Caco-2 (cell line): ENCODE data around the gene DGKB. TPM values are rescaled to one million over a fixed set of nuclear protein-coding genes. Genes with fewer than 3 reads are reported as not detected.

Experiments
- BruUV-seq: library from RNA; stranded (reverse); fragments of 400-500 nt; replicated peaks from 2 replicates; lab custom pipeline; 2021; lab: Mats Ljungman, UMichigan
- CTCF ChIA-PET: fragments of 300-600 bp; sonication (Branson Sonifier 250); formaldehyde crosslinking; loops from one replicate; lab custom pipeline; 2022; ENCODE audit warnings: antibody characterized with exemption; lab: Charles Lee
- POLR2A ChIA-PET: fragments of 300-600 bp; sonication (Branson Sonifier 250); formaldehyde crosslinking; loops from one replicate; lab custom pipeline; 2022; ENCODE audit warnings: antibody characterized with exemption; lab: Charles Lee
- DNase-seq, 2 experiments: peaks; one replicate each; pipeline versions ENCODE4 v3.0.0 to v3.0.0-alpha.2; 2020 to 2022
- H3K27me3 ChIP-seq: replicated peaks from 2 replicates; pipeline ENCODE4 v1.6.0; 2011; ENCODE audit warnings: low read length; ENCODE audit not compliant: control insufficient read depth, insufficient read depth
- H3K36me3 ChIP-seq: 2 replicates; pipeline ENCODE4 v1.5.1; 2011; ENCODE audit warnings: low read length; ENCODE audit not compliant: control insufficient read depth, insufficient read depth
- H3K4me1 ChIP-seq: fragments of 250-450 bp; sonication (Bioruptor Pico); 2 replicates; pipeline ENCODE4 v1.5.1; 2020; ENCODE audit warnings: mild to moderate bottlenecking
- H3K4me3 ChIP-seq: 2 replicates; pipeline ENCODE4 v1.5.1; 2011; ENCODE audit warnings: low read depth, mild to moderate bottlenecking, control low read depth, low read length
- H3K9me3 ChIP-seq: fragments of 250-450 bp; sonication (Bioruptor Pico); 2 replicates; pipeline ENCODE4 v1.5.1; 2020; ENCODE audit warnings: mild to moderate bottlenecking, moderate library complexity
- H3K27ac Mint-ChIP-seq: one replicate; pipeline ENCODE4 v1.8.0; 2022; ENCODE audit warnings: mixed read lengths; ENCODE audit not compliant: unreplicated experiment
- H3K27me3 Mint-ChIP-seq: one replicate; pipeline ENCODE4 v1.8.0; 2022; ENCODE audit warnings: mixed read lengths; ENCODE audit not compliant: insufficient read depth, unreplicated experiment
- H3K36me3 Mint-ChIP-seq: one replicate; pipeline ENCODE4 v1.8.0; 2022; ENCODE audit warnings: mild to moderate bottlenecking, mixed read lengths; ENCODE audit not compliant: insufficient read depth, unreplicated experiment
- H3K4me1 Mint-ChIP-seq: one replicate; pipeline ENCODE4 v1.8.0; 2022; ENCODE audit warnings: low read depth, mixed read lengths; ENCODE audit not compliant: unreplicated experiment
- H3K4me3 Mint-ChIP-seq: one replicate; pipeline ENCODE4 v1.8.0; 2022; ENCODE audit warnings: mild to moderate bottlenecking, moderate library complexity, mixed read lengths; ENCODE audit not compliant: unreplicated experiment
- H3K9me3 Mint-ChIP-seq: one replicate; pipeline ENCODE4 v1.8.0; 2022; ENCODE audit warnings: mixed read lengths; ENCODE audit not compliant: unreplicated experiment
- CTCF ChIP-seq, 2 experiments: fragments of 200-600 bp in 1 of 2; IDR thresholded peaks; 1 replicate in 1 of 2; 2 replicates in 1 of 2; pipeline versions ENCODE4 v1.5.1 to v1.8.0; 2011 to 2022; ENCODE audit warnings: antibody characterized with exemption in 1 of 2, control low read depth in 1 of 2, inconsistent platforms in 1 of 2, low read depth in 1 of 2, low read length in 1 of 2, mild to moderate bottlenecking in 1 of 2, moderate library complexity in 1 of 2; ENCODE audit not compliant: insufficient read depth in 1 of 2, severe bottlenecking in 1 of 2, unreplicated experiment in 1 of 2
- intact Hi-C: fragments of 100-400 bp; cut with micrococcal nuclease; formaldehyde crosslinking; loops from one replicate; pipeline ENCODE4 v1.10.0; 2022; ENCODE audit not compliant: unreplicated experiment
- total RNA-seq: library from RNA; stranded (reverse); gene quantifications from 2 replicates; pipeline ENCODE4 v1.2.3, GENCODE V29; 2022

Gene DGKB
- total RNA-seq, 1 experiment from 2014 or later = 0.39 TPM

GRCh38 chr7:14908697-14909096, 6.1 kb upstream of the DGKB start:
- DNase-seq = no peak
- no TSS peak for BruUV-seq
- Mint-ChIP-seq H3K4me3 (no peak overlapping the region), H3K27me3 (peaks cover 2% of the 10 kb centered on the region), H3K36me3 (no peaks in the 10 kb centered on the region), H3K27ac (no peak overlapping the region), H3K9me3 (no peaks in the 10 kb centered on the region), H3K4me1 (no peaks in the 10 kb centered on the region)
- Histone ChIP-seq H3K4me1 (no peaks in the 10 kb centered on the region), H3K27me3 (no peaks in the 10 kb centered on the region), H3K4me3 (no peak overlapping the region), H3K9me3 (0 out of 2 replicates have a peak, but pooled peaks cover 7% of the 10 kb centered on the region), H3K36me3 (no peaks in the 10 kb centered on the region)
- intact Hi-C loops = no loop called here
- no peak for TF ChIP-seq CTCF (IDR thresholded peaks at IDR 0.05; ENCODE audit: insufficient read depth in 1 of 2, low read depth in 1 of 2, low read length in 1 of 2, severe bottlenecking in 1 of 2, unreplicated experiment in 1 of 2)
- CTCF ChIA-PET = no interaction called here
- POLR2A ChIA-PET = no interaction called here

- H3K36me3 ChIP-seq = no peaks in the 10 kb centered on the region
- no peak for TF ChIP-seq CTCF (IDR thresholded peaks at IDR 0.05; ENCODE audit: insufficient read depth in 1 of 2, low read depth in 1 of 2, low read length in 1 of 2, severe bottlenecking in 1 of 2, unreplicated experiment in 1 of 2)
- Mint-ChIP-seq H3K27ac (no peak overlapping the region), H3K4me3 (no peak overlapping the region), H3K36me3 (no peaks in the 10 kb centered on the region), H3K4me1 (no peaks in the 10 kb centered on the region), H3K27me3 (peaks cover 4% of the 10 kb centered on the region), H3K9me3 (no peaks in the 10 kb centered on the region)
- DNase-seq = no peak
- intact Hi-C loops = no loop called here
- BruUV-seq = no TSS peak
- H3K4me3 ChIP-seq = no peak overlapping the region
- POLR2A ChIA-PET = no interaction called here
- 0 out of 2 replicates have a peak, but pooled peaks cover 7% of the 10 kb centered on the region for H3K9me3 ChIP-seq
- no peaks in the 10 kb centered on the region for H3K27me3 ChIP-seq
- H3K4me1 ChIP-seq = no peaks in the 10 kb centered on the region
- CTCF ChIA-PET = no interaction called here
Measured at GRCh38 chr7:14905764-14906163, 3.2 kb upstream of the DGKB start.

DNA sequence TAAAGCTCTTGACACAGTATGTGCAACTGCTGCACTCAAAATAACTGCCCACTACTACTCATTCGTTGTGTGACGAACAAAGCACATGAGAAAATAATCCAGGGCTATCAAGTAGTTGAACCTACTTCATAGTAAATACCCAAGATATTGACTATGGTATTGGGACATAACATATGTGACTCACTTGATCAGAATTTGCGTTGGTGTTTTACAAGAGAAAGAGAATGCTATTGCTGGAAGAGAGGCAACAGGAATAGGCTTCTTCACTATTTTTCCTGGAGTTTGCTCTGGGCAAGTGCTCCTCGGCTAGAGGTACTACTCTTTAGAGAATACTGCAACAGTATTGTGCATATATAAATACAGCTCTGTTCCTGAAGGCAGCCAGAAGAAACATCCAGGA, 2.5 kb downstream of the DGKB start:
- no peaks in the 10 kb centered on the region for H3K27me3 ChIP-seq
- no peaks in the 10 kb centered on the region for H3K36me3 ChIP-seq
- CTCF ChIA-PET = no interaction called here
- intact Hi-C loops = no loop called here
- H3K27me3 Mint-ChIP-seq = peaks cover 6% of the 10 kb centered on the region
- no peak overlapping the region for H3K4me3 Mint-ChIP-seq
- no peak for DNase-seq
- no peaks in the 10 kb centered on the region for H3K36me3 Mint-ChIP-seq
- no peaks in the 10 kb centered on the region for H3K4me1 Mint-ChIP-seq
- no peak overlapping the region for H3K4me3 ChIP-seq
- no peak overlapping the region for H3K27ac Mint-ChIP-seq
- TF ChIP-seq CTCF (IDR thresholded peaks at IDR 0.05; ENCODE audit: insufficient read depth in 1 of 2, low read depth in 1 of 2, low read length in 1 of 2, severe bottlenecking in 1 of 2, unreplicated experiment in 1 of 2) = no peak
- BruUV-seq = no TSS peak
- 0 out of 2 replicates have a peak, but pooled peaks cover 3% of the 10 kb centered on the region for H3K9me3 ChIP-seq
- no peaks in the 10 kb centered on the region for H3K9me3 Mint-ChIP-seq
- POLR2A ChIA-PET = no interaction called here
- no peaks in the 10 kb centered on the region for H3K4me1 ChIP-seq
